Superior temporal gyrus (tissue), 1 donor: Measurements from ENCODE around the gene THSD7A.

Experiments
- DNase-seq: peaks from one replicate; pipeline ENCODE4 v3.0.0-alpha.2; 2016; ENCODE audit errors: extremely low spot score

THSD7A gene

GRCh38 chr7:11633310-11633709 lies 198.7 kb downstream of the THSD7A start:
- DNase-seq, result no peak

GRCh38 chr7:11630355-11630754 lies 201.6 kb downstream of the THSD7A start:
- no peak for DNase-seq

- no peak for DNase-seq
Observed at GRCh38 chr7:11625669-11626068, 206.3 kb downstream of the THSD7A start.

- no peak for DNase-seq
Observed at GRCh38 chr7:11623093-11623678, 208.8 kb downstream of the THSD7A start.

DNA sequence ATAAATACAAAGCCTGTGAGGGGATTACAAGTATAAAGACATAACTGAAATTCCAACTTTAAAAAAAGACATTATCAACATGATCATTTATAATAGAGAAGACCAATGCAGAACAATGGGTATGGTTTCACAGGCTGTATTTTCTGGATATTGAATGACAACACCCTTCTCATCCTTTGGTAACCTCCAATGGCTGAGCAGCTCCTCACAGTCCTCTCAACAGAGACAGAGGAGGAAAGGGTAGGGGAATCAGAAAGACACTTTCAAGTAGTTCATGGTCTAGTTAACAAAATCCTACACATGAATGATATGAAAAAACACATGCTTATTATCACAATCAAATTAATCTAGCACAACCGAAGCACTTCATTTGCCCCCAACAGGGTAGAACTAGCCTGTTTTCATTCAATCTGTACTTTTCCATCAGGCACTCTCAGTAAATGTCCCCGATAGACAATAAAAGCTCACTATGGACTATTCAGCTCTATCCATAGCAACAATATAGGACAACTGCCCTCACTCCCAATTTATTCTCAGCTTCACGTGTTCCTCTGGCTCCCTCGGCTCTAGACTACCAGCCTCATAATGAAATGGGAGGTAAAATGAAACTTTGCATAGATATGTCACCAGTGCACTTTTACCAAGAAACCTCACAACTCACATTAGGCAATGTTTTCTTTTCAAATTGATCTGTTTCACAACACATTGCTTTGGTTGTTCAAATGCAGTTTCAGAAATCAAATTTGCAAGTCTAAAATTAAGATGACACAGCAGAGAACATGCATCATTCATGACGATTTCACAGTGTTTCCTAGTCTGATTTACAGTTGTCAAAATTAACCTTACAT lies 211.4 kb downstream of the THSD7A start:
- no peak for DNase-seq

DNA sequence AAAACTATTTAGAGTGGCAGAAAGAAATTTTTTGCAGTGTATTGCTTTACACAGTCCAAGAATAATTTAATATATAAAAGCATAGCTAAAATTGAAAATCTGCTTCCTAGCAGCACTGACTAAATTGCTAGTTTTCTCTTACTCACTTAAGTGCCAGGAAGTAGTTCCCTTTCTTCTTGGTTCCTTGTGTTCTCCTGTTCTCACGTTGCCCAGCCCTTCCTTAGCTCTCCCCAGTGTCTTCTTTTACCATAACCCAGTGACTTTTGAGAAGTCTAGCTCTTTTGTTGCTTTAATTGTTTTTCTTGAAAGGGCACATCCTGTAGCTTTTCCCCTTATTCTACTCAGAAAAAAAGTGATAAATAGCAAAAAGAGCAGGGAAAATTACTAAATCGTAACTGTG lies 215.5 kb downstream of the THSD7A start:
- no peak for DNase-seq

DNA sequence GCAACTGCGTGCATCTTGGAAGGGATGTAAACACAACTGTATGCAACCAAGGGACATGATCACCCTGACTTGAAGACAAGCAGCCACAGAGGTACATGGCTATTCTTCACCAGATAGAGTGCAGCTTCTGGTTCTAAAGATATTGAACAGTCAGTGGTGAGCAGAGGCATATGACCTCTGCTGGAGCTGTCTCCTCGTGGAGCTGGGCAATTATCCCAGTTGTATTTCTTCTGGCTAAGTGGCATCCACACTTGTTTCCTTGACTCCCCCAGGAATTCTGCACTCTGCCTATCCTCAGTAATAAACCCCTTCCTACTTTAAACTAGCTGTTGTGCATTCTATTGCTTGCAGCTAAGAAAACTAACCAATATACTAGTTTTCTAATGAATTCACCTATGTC lies 216.8 kb downstream of the THSD7A start:
- DNase-seq, result no peak

GRCh38 chr7:11613292-11613930 lies 218.6 kb downstream of the THSD7A start:
- no peak for DNase-seq

DNA sequence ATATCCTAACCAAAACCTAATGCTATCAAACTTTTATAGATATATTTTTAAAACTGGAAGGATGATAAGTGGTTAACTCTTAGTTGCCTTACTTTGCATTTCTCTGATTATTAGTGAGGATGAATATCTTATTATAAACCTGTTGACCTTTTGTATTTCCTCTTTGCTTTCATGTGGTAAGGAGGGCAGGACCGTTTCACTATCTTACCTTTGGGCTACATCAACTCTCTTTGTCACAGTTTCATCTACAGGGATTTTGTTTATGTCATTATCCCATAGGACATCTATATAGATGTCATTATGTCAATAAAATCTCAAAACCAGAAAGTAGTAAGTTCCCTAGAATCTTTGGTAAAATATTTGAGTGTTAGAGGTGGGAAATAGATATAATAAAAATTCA lies 219.3 kb downstream of the THSD7A start:
- DNase-seq, result no peak

GRCh38 chr7:11609096-11609670 lies 222.8 kb downstream of the THSD7A start:
- no peak for DNase-seq

GRCh38 chr7:11607686-11608085 lies 224.3 kb downstream of the THSD7A start:
- no peak for DNase-seq

- no peak for DNase-seq
Observed at GRCh38 chr7:11605749-11606148, 226.2 kb downstream of the THSD7A start.

- DNase-seq, result no peak
Observed at GRCh38 chr7:11604505-11604904, 227.5 kb downstream of the THSD7A start.

DNA sequence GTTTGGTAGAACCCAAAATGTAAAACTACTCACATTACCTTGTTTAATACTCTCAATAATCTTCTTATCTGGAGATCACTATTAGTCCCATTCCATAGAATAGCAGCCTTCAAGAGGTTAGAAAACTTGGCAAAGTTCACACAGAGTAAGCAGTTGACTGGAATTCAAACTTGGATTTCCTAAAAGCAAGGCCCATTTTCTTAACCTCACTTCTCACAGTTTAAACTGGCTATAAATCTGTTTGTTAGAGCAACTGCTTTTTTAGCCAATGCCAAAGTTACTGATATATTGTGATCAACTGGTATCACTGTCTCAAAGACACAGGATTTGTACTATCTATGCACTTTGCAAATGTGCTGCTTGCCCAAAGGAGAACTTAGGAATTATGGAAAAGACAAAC lies 230.2 kb downstream of the THSD7A start:
- no peak for DNase-seq

DNA sequence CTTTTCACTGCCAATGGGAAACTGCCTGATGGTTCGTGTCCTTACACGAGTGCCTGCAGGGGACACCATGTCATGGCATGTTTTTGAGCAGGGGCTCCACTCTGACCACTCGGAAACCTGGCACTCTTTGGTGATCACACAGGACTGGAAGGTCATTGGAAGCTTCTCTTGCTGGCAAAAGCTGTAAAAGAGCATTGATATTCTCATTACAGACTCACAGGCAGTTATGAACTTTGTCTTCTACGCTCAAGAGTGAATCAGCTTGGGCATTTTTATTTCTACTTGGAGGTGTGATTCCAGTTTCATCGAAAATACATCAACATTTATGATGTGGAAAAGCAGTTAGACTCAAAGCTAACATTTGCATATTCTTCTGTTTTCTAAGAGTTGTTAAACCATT lies 238.7 kb downstream of the THSD7A start:
- DNase-seq, result no peak

DNA sequence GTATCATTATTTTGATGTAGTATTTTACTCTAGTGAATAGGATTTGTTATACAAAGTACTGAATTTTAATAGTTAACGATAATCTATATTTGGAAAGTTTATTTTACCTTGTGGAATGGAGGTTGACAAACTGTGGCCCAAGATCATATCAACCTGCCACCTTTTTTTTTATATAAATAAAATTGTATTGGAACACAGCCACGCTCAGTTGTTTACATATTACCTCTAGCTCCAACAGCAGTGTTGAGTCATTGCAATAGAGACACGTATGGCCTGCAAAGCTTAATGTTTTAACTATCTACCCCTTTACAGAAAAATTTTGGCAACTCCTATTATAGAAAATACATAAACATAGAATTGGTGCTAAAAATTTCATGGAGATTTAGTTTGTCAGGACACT lies 239.3 kb downstream of the THSD7A start:
- no peak for DNase-seq

DNA sequence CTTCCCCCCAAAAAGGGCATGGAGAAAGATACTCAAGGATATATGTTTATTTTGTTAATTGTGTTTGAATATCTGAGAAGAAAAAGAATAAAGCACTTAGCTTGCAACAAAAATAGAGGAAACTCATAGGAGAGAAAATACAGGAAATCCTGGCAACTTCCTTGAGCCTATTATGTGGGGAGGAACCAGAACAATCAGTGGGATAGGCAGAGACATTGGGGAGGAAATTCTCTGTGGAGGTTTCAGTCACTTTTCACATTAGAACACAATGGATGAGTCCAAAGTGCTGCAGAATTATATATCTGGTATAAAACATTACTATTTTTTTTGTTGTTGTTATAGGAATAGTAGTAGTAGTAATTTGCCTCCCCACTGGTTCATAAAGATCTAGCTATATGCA lies 240.1 kb downstream of the THSD7A start:
- no peak for DNase-seq

GRCh38 chr7:11591055-11591633 lies 240.9 kb downstream of the THSD7A start:
- DNase-seq, result no peak

DNA sequence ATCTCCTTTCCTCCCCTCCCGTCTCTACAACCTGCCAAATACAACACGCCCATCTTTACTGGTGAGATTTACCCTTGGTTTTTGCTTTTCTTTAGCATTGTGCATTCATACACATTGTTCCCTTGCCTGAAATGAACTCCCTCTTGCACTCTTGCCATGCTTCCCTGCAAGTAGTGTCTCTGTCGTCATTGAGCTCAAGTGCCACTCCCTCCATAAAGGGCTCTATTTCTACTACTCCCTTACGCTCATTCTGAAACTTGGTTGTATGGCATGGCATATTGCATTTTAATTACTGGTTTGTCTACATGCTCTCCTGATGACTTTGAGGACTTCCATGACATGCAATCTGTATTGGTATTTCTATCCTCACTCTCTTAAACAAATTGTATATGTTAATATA lies 242.7 kb downstream of the THSD7A start:
- no peak for DNase-seq

GRCh38 chr7:11587814-11588213 lies 244.2 kb downstream of the THSD7A start:
- no peak for DNase-seq

- DNase-seq, result no peak
Observed at GRCh38 chr7:11587048-11587447, 244.9 kb downstream of the THSD7A start.

GRCh38 chr7:11584406-11585031 lies 247.5 kb downstream of the THSD7A start:
- no peak for DNase-seq
